Kidney (tissue), 14 donors: ENCODE data around the gene GTF2F2. TPM values are rescaled to one million over a fixed set of nuclear protein-coding genes. Genes with fewer than 3 reads are reported as not detected.
A peak's percentile ranks its signal among the peaks of the same experiment; 100 is the strongest.

ENCODE experiments used
- DNase-seq, 5 donors: peaks; one replicate each; pipeline ENCODE4 v3.0.0-alpha.2; 2013 to 2020
- FAIRE-seq: peaks from 2 replicates; lab custom pipeline; 2012; peaks lifted over from hg19 to GRCh38; lab: Jason Lieb, UNC
- H3K27ac ChIP-seq, 2 donors: one replicate each; pipeline ENCODE4 v1.7.0; 2013; ENCODE audit warnings: low read depth in 2 of 2, low read length in 2 of 2, inconsistent platforms in 1 of 2
- H3K27me3 ChIP-seq: one replicate; pipeline ENCODE4 v1.7.1; 2013; ENCODE audit warnings: low read length, inconsistent platforms; ENCODE audit not compliant: control insufficient read depth, insufficient read depth
- H3K36me3 ChIP-seq, 3 donors: one replicate each; pipeline versions ENCODE4 v1.7.0 to v1.7.1; 2013; ENCODE audit warnings: low read length in 3 of 3, control low read depth in 1 of 3, inconsistent platforms in 1 of 3; ENCODE audit not compliant: insufficient read depth in 3 of 3, control insufficient read depth in 2 of 3
- H3K4me1 ChIP-seq, 3 donors: one replicate each; pipeline versions ENCODE4 v1.7.0 to v1.7.1; 2013; ENCODE audit warnings: low read length in 3 of 3, inconsistent platforms in 1 of 3, low read depth in 1 of 3; ENCODE audit not compliant: control insufficient read depth in 2 of 3, insufficient read depth in 2 of 3
- H3K4me3 ChIP-seq, 3 donors: one replicate each; pipeline versions ENCODE4 v1.7.0 to v1.8.1; 2013; ENCODE audit warnings: low read length in 3 of 3, control low read depth in 1 of 3, inconsistent platforms in 1 of 3
- H3K9ac ChIP-seq, 3 donors: one replicate each; pipeline versions ENCODE4 v1.7.0 to v1.7.1; 2013; ENCODE audit warnings: low read length in 3 of 3, control low read depth in 1 of 3, inconsistent platforms in 1 of 3
- H3K9me3 ChIP-seq, 3 donors: one replicate each; pipeline versions ENCODE4 v1.7.0 to v1.7.1; 2013; ENCODE audit warnings: low read length in 3 of 3, control low read depth in 1 of 3, inconsistent platforms in 1 of 3; ENCODE audit not compliant: control insufficient read depth in 2 of 3, insufficient read depth in 1 of 3
- intact Hi-C: fragments of 100-400 bp; cut with DNase I; formaldehyde crosslinking; loops from one replicate; pipeline ENCODE4 v1.11.1; 2022
- polyA plus RNA-seq: library from polyadenylated mRNA; stranded (reverse); fragments of 350-450 nt; fragmentation: Illumina TruSeq; extraction: RNeasy Lipid Tissue Mini Kit (QIAGEN cat#74804); gene quantifications from one replicate; pipeline ENCODE4 v1.2.3, GENCODE V29; 2014; ENCODE audit warnings: low read depth, low replicate concordance; ENCODE audit not compliant: insufficient read depth
- total RNA-seq: library from RNA; stranded (reverse); fragmentation: NEBNext Ultra II Directional; extraction: Animal tissue kit (Norgen Biotek cat#: 25700); gene quantifications from one replicate; pipeline ENCODE4 v1.2.1, GENCODE V29; 2021
- TF ChIP-seq, protein P1 (sequence below): IDR thresholded peaks from 3 replicates; pipeline ENCODE4 v1.5.1; 2012; ENCODE audit warnings: mild to moderate bottlenecking, moderate library complexity, borderline replicate concordance; ENCODE audit not compliant: insufficient read depth; ENCODE audit errors: extremely low read depth
- donor health status: control.
- donor health status: control.
- donor health status: control.
- donor health status: control.
- donor health status: control.
- donor health status: DM: yes; HTN: yes; CAD: no.
- donor health status: Normal renal cell carcinoma (clear cell type).

GTF2F2 gene
- total and polyA plus RNA-seq, 2 donors from 2014 or later: 16.6 to 17.3 TPM

DNA sequence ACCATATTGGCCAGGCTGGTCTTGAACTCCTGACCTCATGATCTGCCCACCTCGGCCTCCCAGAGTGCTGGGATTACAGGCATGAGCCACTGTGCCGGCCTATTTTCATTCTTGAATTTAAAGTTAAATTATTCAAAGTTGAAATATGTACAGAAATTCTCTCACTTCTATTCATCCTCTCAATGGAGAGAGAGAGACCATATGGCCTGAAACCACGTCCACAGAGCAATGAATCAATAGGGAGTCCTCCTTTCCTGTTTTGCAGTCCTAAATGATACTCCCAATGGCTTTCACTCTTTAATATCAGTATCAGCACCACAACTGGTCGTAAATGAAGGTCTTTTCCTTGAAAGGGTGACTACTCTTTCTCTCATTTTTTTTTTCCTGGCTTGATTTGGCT, 111.0 kb downstream of the GTF2F2 start:
- Histone ChIP-seq H3K27ac (no peak overlapping the region), H3K27me3 (no peaks in the 10 kb centered on the region), H3K4me1 (no peaks in the 10 kb centered on the region), H3K9me3 (no peaks in the 10 kb centered on the region), H3K36me3 (no peaks in the 10 kb centered on the region), H3K4me3 (no peak overlapping the region), H3K9ac (no peak overlapping the region)
- intact Hi-C loops: no loop called here
- DNase-seq (no peak), FAIRE-seq (no peak)
- TF ChIP-seq, protein P1, sequence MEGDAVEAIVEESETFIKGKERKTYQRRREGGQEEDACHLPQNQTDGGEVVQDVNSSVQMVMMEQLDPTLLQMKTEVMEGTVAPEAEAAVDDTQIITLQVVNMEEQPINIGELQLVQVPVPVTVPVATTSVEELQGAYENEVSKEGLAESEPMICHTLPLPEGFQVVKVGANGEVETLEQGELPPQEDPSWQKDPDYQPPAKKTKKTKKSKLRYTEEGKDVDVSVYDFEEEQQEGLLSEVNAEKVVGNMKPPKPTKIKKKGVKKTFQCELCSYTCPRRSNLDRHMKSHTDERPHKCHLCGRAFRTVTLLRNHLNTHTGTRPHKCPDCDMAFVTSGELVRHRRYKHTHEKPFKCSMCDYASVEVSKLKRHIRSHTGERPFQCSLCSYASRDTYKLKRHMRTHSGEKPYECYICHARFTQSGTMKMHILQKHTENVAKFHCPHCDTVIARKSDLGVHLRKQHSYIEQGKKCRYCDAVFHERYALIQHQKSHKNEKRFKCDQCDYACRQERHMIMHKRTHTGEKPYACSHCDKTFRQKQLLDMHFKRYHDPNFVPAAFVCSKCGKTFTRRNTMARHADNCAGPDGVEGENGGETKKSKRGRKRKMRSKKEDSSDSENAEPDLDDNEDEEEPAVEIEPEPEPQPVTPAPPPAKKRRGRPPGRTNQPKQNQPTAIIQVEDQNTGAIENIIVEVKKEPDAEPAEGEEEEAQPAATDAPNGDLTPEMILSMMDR: no peak

DNA sequence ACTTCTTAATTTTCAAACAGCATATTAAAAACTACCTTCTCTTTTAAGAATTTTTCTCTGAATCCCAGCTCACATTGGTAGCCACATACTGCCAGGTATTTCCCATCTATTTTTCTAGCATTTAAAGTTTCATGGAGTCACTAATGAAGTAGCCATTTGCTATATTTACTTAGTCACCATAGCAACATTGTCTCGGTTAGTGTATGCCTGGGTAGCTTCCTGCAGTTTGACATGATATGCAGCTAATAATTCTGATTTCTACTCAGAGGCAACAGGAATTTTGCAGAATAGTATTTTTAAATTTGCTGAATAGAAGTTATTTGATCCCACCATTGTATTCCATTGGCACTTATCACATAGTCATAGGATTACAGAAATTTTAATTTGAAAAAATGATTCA, 111.4 kb downstream of the GTF2F2 start:
- Histone ChIP-seq H3K4me1 (no peaks in the 10 kb centered on the region), H3K27me3 (no peaks in the 10 kb centered on the region), H3K9me3 (no peaks in the 10 kb centered on the region), H3K27ac (no peak overlapping the region), H3K9ac (no peak overlapping the region), H3K36me3 (no peaks in the 10 kb centered on the region), H3K4me3 (no peak overlapping the region)
- intact Hi-C loops: no loop called here
- TF ChIP-seq, protein P1: no peak
- DNase-seq: peak in 2 of 5 donors; percentile 43 to 45
- FAIRE-seq: no peak

DNA sequence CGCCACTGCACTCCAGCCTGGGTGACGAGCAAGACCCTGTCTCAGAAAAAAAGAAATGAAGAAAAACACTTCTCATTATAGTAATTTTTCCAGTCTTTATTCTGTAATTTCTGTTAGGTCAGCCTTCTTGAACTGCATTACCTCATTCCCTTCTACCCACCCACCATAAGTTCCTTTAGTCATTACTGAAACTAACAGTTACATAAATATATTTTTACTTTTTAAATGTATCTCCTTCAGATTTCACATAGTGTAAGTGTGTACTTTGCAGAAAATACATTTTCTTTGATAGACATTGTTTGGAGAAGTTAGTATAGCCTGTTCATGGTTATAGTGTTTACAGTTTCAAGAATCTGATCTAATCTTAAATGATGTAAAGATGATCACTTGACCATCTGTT, 112.3 kb downstream of the GTF2F2 start:
- intact Hi-C loops: no loop called here
- H3K27ac ChIP-seq: no peak overlapping the region
- H3K9ac ChIP-seq: no peak overlapping the region
- TF ChIP-seq, protein P1: no peak
- no peaks in the 10 kb centered on the region for H3K4me1 ChIP-seq
- DNase-seq: no peak
- no peak for FAIRE-seq
- no peaks in the 10 kb centered on the region for H3K9me3 ChIP-seq
- no peaks in the 10 kb centered on the region for H3K36me3 ChIP-seq
- no peak overlapping the region for H3K4me3 ChIP-seq
- no peaks in the 10 kb centered on the region for H3K27me3 ChIP-seq
